Dedifferentiated amniotic fluid mesenchymal stem cell (primary cell): ENCODE measurements around the gene HECTD2.
"Not testable (repeated sequence)": the region's sequence is repeated elsewhere in the genome, so short reads cannot be mapped to it uniquely, and the experiment has no call there.

Source experiments
- DNase-seq: peaks from one replicate; pipeline ENCODE4 v3.0.0-alpha.2; 2016; ENCODE audit errors: extremely low spot score

The HECTD2 gene

GRCh38 chr10:91409869-91410637 lies at the start of gene HECTD2:
TSS of gene HECTD2 (plus strand) at chr10:91410344. CDS start at chr10:91410439, 95 bp downstream.
- DNase-seq: peak; percentile 58

- no peak for DNase-seq
Measured at GRCh38 chr10:91360461-91360860, 49.7 kb upstream of the HECTD2 start.

GRCh38 chr10:91365519-91365918 lies 44.6 kb upstream of the HECTD2 start:
- DNase-seq: not testable (repeated sequence)

- DNase-seq: no peak
Measured at GRCh38 chr10:91366704-91367103, 43.4 kb upstream of the HECTD2 start.

GRCh38 chr10:91367127-91367531 lies 43.0 kb upstream of the HECTD2 start:
- DNase-seq: no peak

- no peak for DNase-seq
Measured at GRCh38 chr10:91367558-91367957, 42.6 kb upstream of the HECTD2 start.

GRCh38 chr10:91369978-91370589 lies 40.1 kb upstream of the HECTD2 start:
- DNase-seq: peak; percentile 67

GRCh38 chr10:91374052-91374451 lies 36.1 kb upstream of the HECTD2 start:
- no peak for DNase-seq

- no peak for DNase-seq
Measured at GRCh38 chr10:91378061-91378460, 32.1 kb upstream of the HECTD2 start.

GRCh38 chr10:91380873-91381256 lies 29.3 kb upstream of the HECTD2 start:
- no peak for DNase-seq

- DNase-seq: no peak
Measured at GRCh38 chr10:91381257-91381891, 28.8 kb upstream of the HECTD2 start.

GRCh38 chr10:91385306-91386085 lies 24.6 kb upstream of the HECTD2 start:
- no peak for DNase-seq

GRCh38 chr10:91389636-91390512 lies 20.3 kb upstream of the HECTD2 start:
- peak; percentile 72 for DNase-seq

GRCh38 chr10:91390513-91390825 lies 19.7 kb upstream of the HECTD2 start:
- DNase-seq: not testable (repeated sequence)

GRCh38 chr10:91391920-91392319 lies 18.2 kb upstream of the HECTD2 start:
- DNase-seq: no peak

- DNase-seq: no peak
Measured at GRCh38 chr10:91406322-91406721, 3.8 kb upstream of the HECTD2 start.

- DNase-seq: peak; percentile 70
Measured at GRCh38 chr10:91409069-91409868, 875 bp upstream of the HECTD2 start.

GRCh38 chr10:91410638-91411371 lies 661 bp downstream of the HECTD2 start:
- no peak for DNase-seq

- DNase-seq: no peak
Measured at GRCh38 chr10:91411621-91412020, 1.5 kb downstream of the HECTD2 start.
